ENCODE measurements around the gene ABCF2. TPM values are rescaled to one million over a fixed set of nuclear protein-coding genes. Genes with fewer than 3 reads are reported as not detected.

ABCF2 gene
- total RNA-seq, 1 experiment from 2014 or later: 55.5 TPM

GRCh38 chr7:151274936-151275812 is 48.2 kb upstream of the ABCF2 start:
- no peak overlapping the region for H3K9ac ChIP-seq (ENCODE audit: low read length)
- no peak overlapping the region for H3K27ac ChIP-seq (ENCODE audit: low read length)
- no peaks in the 10 kb centered on the region for H3K79me2 ChIP-seq (ENCODE audit: low read length)
- no peaks in the 10 kb centered on the region for H3K27me3 ChIP-seq (ENCODE audit: low read length)
- H4K20me1 ChIP-seq (ENCODE audit: low read length): no peaks in the 10 kb centered on the region
- no peaks in the 10 kb centered on the region for H3K36me3 ChIP-seq (ENCODE audit: low read depth, low read length)
- ATAC-seq: no peak
- no peak overlapping the region for H3K4me2 ChIP-seq (ENCODE audit: low read length)
- no peak for DNase-seq
- H3K9me3 ChIP-seq (ENCODE audit: low read length): no peaks in the 10 kb centered on the region
- TF ChIP-seq EZH2phosphoT487 (IDR thresholded peaks at IDR 0.05; ENCODE audit: borderline replicate concordance, low read length): no peak
- no peak for TF ChIP-seq CTCF (conservative IDR thresholded peaks at IDR 0.05; ENCODE audit: low read depth, low read length)
- TF ChIP-seq EZH2 (IDR thresholded peaks at IDR 0.05; ENCODE audit: low read length, unreplicated experiment): no peak
- ChIA-PET CTCF (no interaction called here), POLR2A (ENCODE audit: unreplicated experiment) (no interaction called here)
- no peak overlapping the region for H2AFZ ChIP-seq (ENCODE audit: low read length)
- no peak overlapping the region for H3K4me3 ChIP-seq (ENCODE audit: low read length)
- H3K9me2 ChIP-seq (replicated peaks; ENCODE audit: low read length): no peaks in the 10 kb centered on the region
- no peaks in the 10 kb centered on the region for H3F3A ChIP-seq (ENCODE audit: low read length, unreplicated experiment)
- intact Hi-C loops (cut with micrococcal nuclease): no loop called here
- BruUV-seq (replicated peaks): no TSS peak
- H3K4me1 ChIP-seq (ENCODE audit: insufficient read depth, low read length): no peaks in the 10 kb centered on the region; the same call in 1 of the 2 replicates

GRCh38 chr7:151274396-151274795 is 47.4 kb upstream of the ABCF2 start:
- TF ChIP-seq CTCF (conservative IDR thresholded peaks at IDR 0.05; ENCODE audit: low read depth, low read length): no peak
- TF ChIP-seq EZH2phosphoT487 (IDR thresholded peaks at IDR 0.05; ENCODE audit: borderline replicate concordance, low read length): no peak
- no peak for TF ChIP-seq EZH2 (IDR thresholded peaks at IDR 0.05; ENCODE audit: low read length, unreplicated experiment)
- ATAC-seq (no peak), DNase-seq (no peak)
- Histone ChIP-seq H3K4me2 (ENCODE audit: low read length) (no peak overlapping the region), H3K27ac (ENCODE audit: low read length) (no peak overlapping the region), H3F3A (ENCODE audit: low read length, unreplicated experiment) (no peaks in the 10 kb centered on the region), H3K27me3 (ENCODE audit: low read length) (no peaks in the 10 kb centered on the region), H2AFZ (ENCODE audit: low read length) (no peak overlapping the region), H3K9me2 (replicated peaks; ENCODE audit: low read length) (no peaks in the 10 kb centered on the region), H3K36me3 (ENCODE audit: low read depth, low read length) (no peaks in the 10 kb centered on the region), H3K79me2 (ENCODE audit: low read length) (no peaks in the 10 kb centered on the region), H3K9me3 (ENCODE audit: low read length) (no peaks in the 10 kb centered on the region), H3K9ac (ENCODE audit: low read length) (no peak overlapping the region), H4K20me1 (ENCODE audit: low read length) (no peaks in the 10 kb centered on the region), H3K4me3 (ENCODE audit: low read length) (no peak overlapping the region), H3K4me1 (ENCODE audit: insufficient read depth, low read length) (no peaks in the 10 kb centered on the region; the same call in 1 of the 2 replicates)
- TSS peak; percentile 14 for BruUV-seq (replicated peaks)
- ChIA-PET POLR2A (ENCODE audit: unreplicated experiment) (no interaction called here), CTCF (no interaction called here)
- intact Hi-C loops (cut with micrococcal nuclease): no loop called here

Measured in PC-3 (cell line).